HG03378 (cell line): ENCODE data around the gene MAD2L1BP.

Experiments
- ATAC-seq: cut with Tn5 transposase; IDR thresholded peaks from one replicate; pipeline ENCODE4 v1.9.1; 2021; ENCODE audit warnings: mild to moderate bottlenecking, moderate library complexity; ENCODE audit not compliant: unreplicated experiment

MAD2L1BP gene

GRCh38 chr6:43665376-43665775 lies 29.7 kb downstream of the MAD2L1BP start:
- ATAC-seq: no peak

GRCh38 chr6:43666196-43666920 lies 30.7 kb downstream of the MAD2L1BP start:
- no peak for ATAC-seq

DNA sequence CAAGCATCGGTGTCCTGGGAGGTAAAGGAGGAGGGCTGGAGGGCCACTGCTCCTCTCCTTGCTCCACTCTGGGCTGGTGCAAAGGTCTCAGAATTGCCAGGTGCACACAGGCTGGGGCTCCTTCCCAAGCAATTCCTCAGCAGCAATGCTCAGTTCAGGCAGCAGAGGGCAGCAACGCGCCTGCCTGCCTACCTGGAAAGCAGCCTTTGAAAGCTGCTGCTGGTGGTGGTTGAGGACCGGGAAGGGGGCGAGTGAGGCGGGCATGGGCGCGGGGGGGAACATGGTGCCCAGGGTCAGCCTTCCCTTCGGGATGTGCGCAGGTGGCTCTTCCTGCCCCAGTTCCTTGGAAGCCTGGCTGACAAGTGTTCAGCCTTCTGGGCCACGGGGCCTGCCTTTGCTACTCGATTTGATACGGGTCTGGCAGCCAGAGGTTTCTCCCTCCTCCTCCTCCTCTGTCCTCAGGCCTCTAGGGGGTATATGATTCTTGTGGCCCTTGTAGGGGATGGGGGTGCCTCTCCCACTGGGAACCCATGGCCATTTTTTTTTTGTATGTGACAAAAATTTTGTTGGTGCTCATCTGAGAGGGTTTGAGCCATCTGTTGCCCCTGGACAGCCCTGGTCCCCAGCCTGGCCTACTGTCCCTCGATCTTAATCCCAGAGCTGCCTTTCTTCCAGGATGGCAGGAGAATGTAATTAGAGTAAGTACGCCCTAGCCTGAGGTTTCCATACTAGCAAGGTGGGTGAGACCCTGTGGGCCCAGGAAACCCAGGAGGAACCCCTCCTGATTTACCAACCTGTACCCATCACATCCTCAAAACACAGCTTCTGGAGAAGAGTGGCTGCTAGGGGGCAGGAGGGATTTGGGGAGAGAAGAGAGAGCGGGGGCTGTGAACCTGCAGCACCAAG lies 31.9 kb downstream of the MAD2L1BP start:
- no peak for ATAC-seq

DNA sequence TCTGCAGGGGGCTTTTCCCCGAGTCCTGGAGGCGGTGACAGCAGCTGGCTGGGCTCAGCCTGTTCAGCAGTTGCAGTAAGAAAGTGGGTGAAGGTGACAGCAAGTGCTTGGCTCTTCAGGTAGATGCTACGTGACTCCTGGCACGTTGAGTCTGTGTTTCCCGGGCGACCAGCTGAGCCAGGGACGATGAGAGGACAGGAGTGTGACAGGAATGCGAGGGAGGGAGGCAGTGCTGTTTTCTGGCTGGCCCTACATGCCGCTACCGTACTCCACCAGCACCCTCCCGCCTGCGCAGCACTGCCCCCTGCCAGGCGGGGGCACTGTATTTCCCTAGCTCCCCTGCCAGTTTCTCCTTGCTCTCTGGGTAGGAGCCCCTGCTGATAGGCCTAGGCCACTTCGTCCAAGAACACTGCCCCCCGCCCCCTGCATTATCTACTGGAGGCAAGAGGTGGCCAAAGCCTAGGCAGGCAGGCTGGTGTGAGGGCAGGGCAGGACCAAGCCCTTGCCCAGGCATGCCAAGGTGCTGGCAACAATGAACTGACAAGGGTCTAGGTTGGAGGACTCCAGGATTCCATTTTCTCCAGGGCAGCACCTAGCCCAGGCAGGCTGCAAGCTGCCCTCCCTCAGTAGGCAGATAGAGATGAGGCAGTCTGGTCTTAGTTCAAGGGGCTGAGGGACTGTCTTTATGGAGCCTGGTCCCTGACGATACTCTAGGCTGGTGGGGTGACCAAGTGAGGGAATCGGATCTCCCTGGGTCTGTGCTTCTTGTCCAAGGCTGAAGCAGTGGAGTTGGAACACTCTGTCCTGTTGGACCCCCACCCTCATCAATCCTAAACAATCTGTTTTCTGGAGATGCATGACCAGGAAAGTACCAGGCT lies 32.8 kb downstream of the MAD2L1BP start:
- no peak for ATAC-seq

DNA sequence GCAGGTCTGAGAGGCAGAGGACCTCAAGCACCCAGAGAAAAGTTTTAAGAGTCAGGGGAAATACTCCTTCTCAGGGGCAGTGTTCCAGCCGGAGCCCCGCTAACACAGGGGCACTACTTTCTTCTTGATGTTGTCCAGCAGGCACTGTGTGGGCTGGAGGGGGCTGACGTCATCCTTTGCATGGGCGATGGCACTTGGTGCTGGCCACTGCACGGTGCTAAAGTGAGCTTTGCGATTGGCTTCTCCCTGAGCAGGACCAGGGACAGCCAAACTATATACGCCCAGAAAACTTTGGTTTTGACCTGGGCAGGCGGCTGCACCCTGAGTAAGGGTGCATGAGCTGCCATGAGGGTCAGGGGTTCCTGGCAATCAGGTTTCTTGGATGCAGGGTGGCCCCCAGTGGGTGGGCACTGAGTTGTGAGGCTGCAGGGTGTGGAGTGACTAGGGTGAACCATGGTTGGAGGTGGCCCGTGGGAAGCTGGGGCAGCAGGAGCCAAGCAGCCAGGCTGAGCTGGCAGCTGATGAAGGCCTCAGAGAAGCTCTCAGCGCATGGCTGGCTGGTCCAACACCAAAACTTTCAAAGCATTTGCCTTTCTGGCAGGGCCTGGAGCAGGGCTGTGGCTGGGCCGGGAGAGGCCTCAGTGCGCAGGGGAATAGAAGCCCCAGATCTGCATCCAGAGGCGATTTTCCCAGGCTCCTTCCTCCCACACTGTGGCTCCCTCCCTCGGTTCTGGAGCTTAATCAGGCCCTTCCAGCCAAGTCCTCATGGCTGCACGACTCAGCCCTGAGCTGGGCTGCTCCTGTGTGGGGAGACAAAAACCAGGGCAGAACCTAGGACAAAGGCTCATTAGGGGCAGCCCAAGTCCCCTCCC lies 33.6 kb downstream of the MAD2L1BP start:
- ATAC-seq: no peak

DNA sequence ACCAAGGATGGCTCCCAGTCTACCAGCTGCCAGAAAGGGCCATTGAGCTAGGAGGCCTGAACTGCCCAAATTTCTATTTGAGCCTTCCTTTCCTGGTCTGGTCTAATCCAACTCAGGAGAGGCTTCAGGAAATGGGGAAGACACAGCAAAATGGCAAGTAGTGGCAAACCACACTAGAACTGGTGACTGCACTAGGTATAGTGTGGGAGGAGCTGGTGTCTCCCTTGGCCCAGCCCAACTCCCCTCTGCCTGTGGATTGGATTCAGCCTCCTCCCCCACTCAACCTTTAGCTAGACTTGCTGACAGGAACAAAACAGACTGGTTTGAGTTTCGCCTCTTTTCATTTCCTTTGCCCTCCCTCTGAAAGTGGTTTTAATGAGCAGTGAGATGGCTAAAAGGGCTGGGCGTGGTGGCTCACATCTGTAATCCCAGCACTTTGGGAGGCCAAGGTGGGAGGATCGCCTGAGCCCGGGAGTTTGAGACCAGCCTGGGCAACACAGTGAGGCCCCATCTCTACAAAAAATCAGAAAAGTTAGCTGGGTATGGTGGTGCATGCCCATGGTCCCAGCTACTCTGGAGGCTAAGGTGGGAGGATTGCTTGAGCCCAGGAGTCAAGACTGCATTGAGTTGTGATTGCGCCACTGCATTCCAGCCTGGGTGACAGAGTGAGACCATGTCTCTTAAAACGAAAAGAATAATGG lies 34.4 kb downstream of the MAD2L1BP start:
- ATAC-seq: no peak

- ATAC-seq: no peak
These were observed 35.0 kb downstream of the MAD2L1BP start for GRCh38 chr6:43670623-43670986.

DNA sequence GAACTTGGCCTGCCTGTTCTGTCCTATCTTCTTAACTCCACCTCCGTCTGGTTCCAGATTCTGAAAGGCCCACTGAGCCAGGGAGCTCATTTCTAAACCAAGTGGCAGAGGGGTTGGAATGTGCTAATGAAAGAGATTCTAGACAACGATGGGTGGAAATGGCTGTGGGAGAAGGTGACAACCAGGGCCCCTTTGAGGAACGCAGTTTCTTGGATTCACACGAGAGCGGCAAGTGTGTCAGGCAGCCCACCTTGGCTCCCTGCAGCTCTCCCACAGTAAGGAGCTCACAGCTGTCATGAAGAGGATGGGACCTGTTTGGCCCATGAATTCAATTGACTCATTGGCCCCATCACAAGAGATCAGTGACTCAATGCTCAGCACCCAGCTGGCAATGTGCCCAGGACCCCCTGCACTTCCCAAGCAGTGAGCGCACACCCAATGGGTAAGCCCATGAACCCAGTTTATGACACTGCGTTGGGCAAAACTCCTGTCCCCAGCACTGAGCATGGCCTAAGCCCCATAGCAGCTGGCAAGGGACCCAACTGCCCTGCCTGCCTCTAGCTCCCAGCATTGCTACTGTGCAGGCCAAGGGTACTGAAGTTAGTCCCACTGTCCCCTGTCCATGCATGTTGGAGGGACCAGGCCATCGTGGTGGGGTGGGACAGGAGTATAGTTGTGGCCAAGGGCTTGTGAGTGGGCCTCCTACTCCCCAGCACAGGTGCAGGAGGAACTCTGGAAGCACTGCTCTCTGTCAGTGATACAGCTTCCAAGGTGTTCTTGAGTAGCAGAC lies 35.6 kb downstream of the MAD2L1BP start:
- no peak for ATAC-seq

GRCh38 chr6:43671801-43672690 lies 36.4 kb downstream of the MAD2L1BP start:
- no peak for ATAC-seq

GRCh38 chr6:43673444-43674084 lies 37.9 kb downstream of the MAD2L1BP start:
- ATAC-seq: no peak

DNA sequence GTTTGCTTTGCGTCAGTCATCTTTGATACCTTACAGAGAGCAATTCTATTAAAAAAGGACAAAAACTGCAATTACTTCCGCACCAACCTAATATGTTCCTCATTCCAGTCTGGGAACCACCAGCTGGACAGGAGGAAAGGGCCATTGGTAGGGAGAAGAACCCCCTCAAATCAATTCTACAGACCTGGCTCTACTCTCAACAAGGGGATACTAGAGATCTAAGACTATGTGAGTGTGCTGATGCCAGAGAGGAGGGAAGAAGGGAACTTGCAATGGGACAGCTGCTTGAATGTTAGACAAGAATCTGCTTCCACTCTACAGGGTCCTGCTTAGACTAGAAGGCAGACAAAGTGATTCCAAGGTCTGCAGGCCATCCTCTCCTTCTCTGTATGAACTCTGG lies 38.7 kb downstream of the MAD2L1BP start:
- no peak for ATAC-seq

GRCh38 chr6:43674921-43675320 lies 39.3 kb downstream of the MAD2L1BP start:
- ATAC-seq: no peak

DNA sequence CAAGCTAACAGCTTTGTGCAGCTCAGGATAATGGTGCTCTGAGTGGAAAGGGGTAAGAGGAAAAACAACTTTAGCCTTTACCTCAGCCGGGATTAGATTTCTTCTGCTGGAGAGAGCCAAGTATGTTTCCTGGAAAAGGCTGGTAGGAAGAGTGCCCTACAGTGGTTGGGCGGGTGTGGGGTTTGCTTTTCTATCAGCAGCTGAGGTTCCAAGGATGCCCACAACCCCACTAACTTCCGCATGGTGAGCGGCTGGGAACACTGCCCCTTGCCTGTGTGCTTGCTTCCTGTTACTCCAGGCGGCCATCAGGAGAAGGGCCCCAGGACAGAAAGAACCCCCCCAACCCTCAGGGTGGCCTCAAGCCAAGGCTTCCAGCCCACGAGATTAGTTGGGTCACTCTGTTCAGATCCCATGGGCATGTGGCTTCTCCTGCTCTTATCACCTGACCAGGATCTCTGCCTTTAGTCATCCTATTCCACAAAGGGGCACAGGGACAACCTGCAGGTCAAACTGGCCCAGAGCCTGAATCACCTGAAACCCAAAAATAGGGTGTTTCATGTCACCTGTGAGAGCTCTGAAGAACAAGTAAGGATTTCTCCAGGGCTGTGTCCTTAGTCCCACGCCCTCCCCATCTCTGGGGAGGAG lies 41.4 kb downstream of the MAD2L1BP start:
- no peak for ATAC-seq

DNA sequence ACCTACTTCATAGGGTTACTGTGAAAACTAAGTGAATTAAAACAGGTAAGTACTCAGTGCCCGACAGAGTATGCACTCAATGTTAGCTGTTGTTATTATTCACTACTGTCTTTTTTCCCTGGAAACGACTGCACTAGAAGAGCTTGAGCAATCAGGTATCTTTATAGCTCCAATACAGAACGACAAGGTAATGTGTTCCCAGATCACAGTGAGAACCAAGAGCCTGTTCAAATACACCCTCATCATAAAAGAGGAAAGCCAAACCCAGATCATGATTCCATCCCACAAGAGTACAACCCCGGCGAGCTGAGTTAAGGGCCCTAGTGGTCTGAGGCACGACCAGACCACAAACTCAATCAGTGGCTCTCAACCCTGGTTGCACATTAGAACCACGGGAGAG lies 42.1 kb downstream of the MAD2L1BP start:
- ATAC-seq: no peak

DNA sequence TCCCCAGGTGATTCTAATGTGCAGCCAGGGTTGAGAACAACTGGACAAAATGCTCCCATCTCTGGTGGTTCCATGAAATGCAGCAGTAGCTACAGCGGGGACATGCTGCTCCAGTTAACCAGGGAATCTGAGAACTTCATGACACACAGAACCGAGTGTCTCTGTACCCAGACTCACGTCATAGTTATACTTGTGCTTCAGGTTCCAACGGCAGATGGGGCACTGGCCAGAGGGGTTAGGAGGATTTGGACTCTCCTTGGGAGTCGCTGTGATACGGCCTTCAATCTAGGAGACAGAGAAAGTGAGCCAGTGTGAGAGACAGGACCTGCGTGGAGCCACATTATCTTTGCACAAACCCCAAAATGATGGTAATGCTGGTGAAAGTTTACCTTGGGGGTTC lies 42.7 kb downstream of the MAD2L1BP start:
- ATAC-seq: no peak

- ATAC-seq: no peak
These were observed 43.4 kb downstream of the MAD2L1BP start for GRCh38 chr6:43679057-43679456.
